ENCODE data around the gene TUBB8. TPM values are rescaled to one million over a fixed set of nuclear protein-coding genes. Genes with fewer than 3 reads are reported as not detected.

Gene TUBB8
- total RNA-seq, 3 donors from 2014 or later, result 0.90 TPM; not detected in 2

GRCh38 chr10:92153-92552 lies 43.1 kb upstream of the TUBB8 start:
- ATAC-seq (no peak), DNase-seq (no peak)
- Histone ChIP-seq H3K36me3 (ENCODE audit: low read depth) (no peaks in the 10 kb centered on the region), H3K4me3 (no peak overlapping the region), H3K9me3 (peaks cover 21% of the 10 kb centered on the region), H3K4me1 (ENCODE audit: low read depth) (no peaks in the 10 kb centered on the region)
- intact Hi-C loops (cut with DNase I, micrococcal nuclease), result no loop called here
- no peak for TF ChIP-seq CTCF (IDR thresholded peaks at IDR 0.05)

GRCh38 chr10:91313-91712 lies 42.2 kb upstream of the TUBB8 start:
- DNase-seq (no peak), ATAC-seq (no peak)
- H3K4me3 ChIP-seq, result no peak overlapping the region
- no peaks in the 10 kb centered on the region for H3K4me1 ChIP-seq (ENCODE audit: low read depth)
- H3K9me3 ChIP-seq, result peaks cover 17% of the 10 kb centered on the region
- TF ChIP-seq CTCF (IDR thresholded peaks at IDR 0.05), result no peak
- H3K36me3 ChIP-seq (ENCODE audit: low read depth), result no peaks in the 10 kb centered on the region
- intact Hi-C loops (cut with DNase I, micrococcal nuclease), result no loop called here

GRCh38 chr10:90161-90560 lies 41.1 kb upstream of the TUBB8 start:
- Histone ChIP-seq H3K9me3 (peaks cover 7% of the 10 kb centered on the region), H3K36me3 (ENCODE audit: low read depth) (no peaks in the 10 kb centered on the region), H3K4me1 (ENCODE audit: low read depth) (no peaks in the 10 kb centered on the region), H3K4me3 (no peak overlapping the region)
- no peak for DNase-seq
- ATAC-seq, result no peak
- intact Hi-C loops (cut with DNase I, micrococcal nuclease), result no loop called here
- no peak for TF ChIP-seq CTCF (IDR thresholded peaks at IDR 0.05)

- no peak for DNase-seq
- no peaks in the 10 kb centered on the region for H3K9me3 ChIP-seq
- H3K4me1 ChIP-seq (ENCODE audit: low read depth), result no peaks in the 10 kb centered on the region
- no peak for TF ChIP-seq CTCF (IDR thresholded peaks at IDR 0.05)
- no peaks in the 10 kb centered on the region for H3K36me3 ChIP-seq (ENCODE audit: low read depth)
- H3K4me3 ChIP-seq, result no peak overlapping the region
- intact Hi-C loops (cut with DNase I, micrococcal nuclease), result no loop called here
- ATAC-seq, result no peak
These were observed 40.2 kb upstream of the TUBB8 start for GRCh38 chr10:89248-89647.

- Histone ChIP-seq H3K4me3 (no peak overlapping the region), H3K4me1 (ENCODE audit: low read depth) (no peaks in the 10 kb centered on the region), H3K36me3 (ENCODE audit: low read depth) (no peaks in the 10 kb centered on the region), H3K9me3 (no peaks in the 10 kb centered on the region)
- TF ChIP-seq CTCF (IDR thresholded peaks at IDR 0.05), result no peak
- DNase-seq, result no peak
- intact Hi-C loops (cut with DNase I, micrococcal nuclease), result no loop called here
- peak; percentile 25 for ATAC-seq
These were observed 39.2 kb upstream of the TUBB8 start for GRCh38 chr10:88253-88652.
